ENCODE measurements around the gene SLC4A4. TPM values are rescaled to one million over a fixed set of nuclear protein-coding genes. Genes with fewer than 3 reads are reported as not detected.

SLC4A4 gene
- total RNA-seq, 2 donors from 2014 or later: 48.3 to 89.2 TPM

DNA sequence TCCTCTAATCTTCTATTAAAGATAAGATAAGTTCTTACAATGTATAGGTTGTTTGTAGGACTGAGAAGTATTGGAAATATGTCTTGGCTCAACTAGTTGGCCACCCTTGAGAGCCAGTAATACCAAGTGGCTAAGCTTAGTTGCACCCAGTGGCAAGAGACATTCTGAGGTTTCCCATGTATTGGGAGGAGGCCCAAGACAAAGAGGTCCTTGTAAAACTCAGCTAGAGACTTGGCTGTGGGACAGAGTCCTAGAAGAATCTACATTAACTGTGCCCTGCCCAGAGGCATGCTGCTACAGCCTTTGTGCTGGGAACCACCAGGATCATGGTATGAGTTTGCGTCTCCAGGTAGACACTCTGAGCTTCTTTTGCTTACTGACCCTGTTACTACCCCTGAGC, 41.9 kb upstream of the SLC4A4 start:
- TF ChIP-seq POLR2A (IDR thresholded peaks at IDR 0.05) (no peak), POLR2AphosphoS5 (IDR thresholded peaks at IDR 0.05) (peak; percentile 48)
- TF ChIP-seq, protein P1, sequence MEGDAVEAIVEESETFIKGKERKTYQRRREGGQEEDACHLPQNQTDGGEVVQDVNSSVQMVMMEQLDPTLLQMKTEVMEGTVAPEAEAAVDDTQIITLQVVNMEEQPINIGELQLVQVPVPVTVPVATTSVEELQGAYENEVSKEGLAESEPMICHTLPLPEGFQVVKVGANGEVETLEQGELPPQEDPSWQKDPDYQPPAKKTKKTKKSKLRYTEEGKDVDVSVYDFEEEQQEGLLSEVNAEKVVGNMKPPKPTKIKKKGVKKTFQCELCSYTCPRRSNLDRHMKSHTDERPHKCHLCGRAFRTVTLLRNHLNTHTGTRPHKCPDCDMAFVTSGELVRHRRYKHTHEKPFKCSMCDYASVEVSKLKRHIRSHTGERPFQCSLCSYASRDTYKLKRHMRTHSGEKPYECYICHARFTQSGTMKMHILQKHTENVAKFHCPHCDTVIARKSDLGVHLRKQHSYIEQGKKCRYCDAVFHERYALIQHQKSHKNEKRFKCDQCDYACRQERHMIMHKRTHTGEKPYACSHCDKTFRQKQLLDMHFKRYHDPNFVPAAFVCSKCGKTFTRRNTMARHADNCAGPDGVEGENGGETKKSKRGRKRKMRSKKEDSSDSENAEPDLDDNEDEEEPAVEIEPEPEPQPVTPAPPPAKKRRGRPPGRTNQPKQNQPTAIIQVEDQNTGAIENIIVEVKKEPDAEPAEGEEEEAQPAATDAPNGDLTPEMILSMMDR (IDR thresholded peaks at IDR 0.05): no peak
- Histone ChIP-seq H3K9me3 (no peaks in the 10 kb centered on the region), H3K27me3 (replicated peaks; ENCODE audit: insufficient read depth) (no peaks in the 10 kb centered on the region), H3K4me1 (replicated peaks) (no peaks in the 10 kb centered on the region), H3K27ac (no peak overlapping the region), H3K36me3 (no peaks in the 10 kb centered on the region), H3K4me3 (no peak overlapping the region)
- peak; percentile 55 for DNase-seq (ENCODE audit: low spot score)
- 40% methylated on average over 1 of the region's 1 CpG for WGBS
- intact Hi-C loops (cut with DNase I): no loop called here

DNA sequence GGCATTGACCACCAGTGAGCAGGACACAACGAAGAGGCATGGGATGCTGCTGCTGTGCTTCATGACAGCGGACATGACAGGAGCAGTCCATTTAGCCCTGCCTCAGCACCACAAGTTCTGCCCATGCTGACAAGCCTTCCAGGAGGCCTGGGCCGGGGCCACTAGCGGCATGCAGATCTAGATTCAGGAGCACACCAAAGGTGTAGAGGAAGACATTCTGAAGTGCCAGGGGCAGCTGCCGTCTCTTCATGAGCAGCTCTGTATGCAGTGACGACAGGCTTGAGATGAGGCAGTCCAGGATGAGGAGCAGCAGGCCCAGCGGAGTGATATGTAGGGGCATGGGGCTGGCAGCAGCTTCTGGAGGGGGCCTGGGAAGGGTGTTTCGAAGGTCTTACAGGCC, 38.5 kb upstream of the SLC4A4 start:
- H3K36me3 ChIP-seq: no peaks in the 10 kb centered on the region
- H3K4me1 ChIP-seq (replicated peaks): no peaks in the 10 kb centered on the region
- intact Hi-C loops (cut with DNase I): no loop called here
- WGBS: 94% methylated on average over 8 of the region's 8 CpGs
- H3K27me3 ChIP-seq (replicated peaks; ENCODE audit: insufficient read depth): no peaks in the 10 kb centered on the region
- no peak overlapping the region for H3K4me3 ChIP-seq
- no peak for DNase-seq (ENCODE audit: low spot score)
- no peak overlapping the region for H3K27ac ChIP-seq
- TF ChIP-seq, protein P1 (IDR thresholded peaks at IDR 0.05): no peak
- TF ChIP-seq POLR2A (IDR thresholded peaks at IDR 0.05) (no peak), POLR2AphosphoS5 (IDR thresholded peaks at IDR 0.05) (no peak)
- H3K9me3 ChIP-seq: no peaks in the 10 kb centered on the region

DNA sequence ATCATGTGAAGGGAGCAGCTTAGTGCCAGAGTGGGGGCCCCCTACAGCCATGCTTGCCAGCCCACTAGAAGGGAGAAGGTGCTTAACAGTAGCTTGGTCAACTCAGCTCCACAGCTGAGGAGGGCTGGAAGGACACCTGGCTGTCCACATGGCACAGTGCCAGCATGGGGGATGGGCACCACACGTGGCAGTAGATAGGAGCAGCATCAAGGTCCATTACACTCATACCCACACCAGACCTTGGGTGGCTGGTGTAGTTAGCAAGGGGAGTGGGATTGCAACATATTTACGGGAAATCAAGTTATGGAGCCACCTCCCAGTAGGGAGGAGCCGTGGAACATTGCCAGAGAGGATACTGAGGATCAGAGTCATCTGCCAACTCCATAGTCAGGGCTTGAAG, 37.9 kb upstream of the SLC4A4 start:
- intact Hi-C loops (cut with DNase I): no loop called here
- H3K27ac ChIP-seq: no peak overlapping the region
- no peak for DNase-seq (ENCODE audit: low spot score)
- H3K4me1 ChIP-seq (replicated peaks): no peaks in the 10 kb centered on the region
- TF ChIP-seq POLR2AphosphoS5 (IDR thresholded peaks at IDR 0.05) (no peak), POLR2A (IDR thresholded peaks at IDR 0.05) (no peak)
- TF ChIP-seq, protein P1 (IDR thresholded peaks at IDR 0.05): no peak
- H3K4me3 ChIP-seq: no peak overlapping the region
- H3K27me3 ChIP-seq (replicated peaks; ENCODE audit: insufficient read depth): no peaks in the 10 kb centered on the region
- H3K36me3 ChIP-seq: no peaks in the 10 kb centered on the region
- H3K9me3 ChIP-seq: no peaks in the 10 kb centered on the region
- WGBS: 86% methylated on average over 3 of the region's 3 CpGs

DNA sequence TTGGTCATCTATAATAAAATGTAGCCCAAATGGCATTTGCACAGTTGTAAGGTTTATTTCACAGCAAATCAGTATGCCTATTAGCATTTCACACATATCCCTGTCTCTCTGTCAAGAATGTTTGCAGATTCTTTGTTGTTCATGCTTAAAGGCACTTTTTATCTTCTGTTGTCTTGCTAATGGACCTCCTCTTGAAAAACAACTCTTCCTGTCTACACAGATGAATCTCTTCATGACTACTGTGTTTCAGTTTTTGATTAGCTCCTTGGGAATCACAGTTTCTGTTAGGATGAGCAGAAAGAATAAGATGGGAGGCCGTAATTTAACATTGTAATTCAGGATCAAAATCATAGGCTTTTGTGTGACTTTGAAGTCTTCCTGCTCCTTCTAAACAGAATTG, 35.5 kb upstream of the SLC4A4 start:
- 88% methylated on average over 1 of the region's 1 CpG for WGBS
- TF ChIP-seq, protein P1 (IDR thresholded peaks at IDR 0.05): no peak
- TF ChIP-seq POLR2AphosphoS5 (IDR thresholded peaks at IDR 0.05) (no peak), POLR2A (IDR thresholded peaks at IDR 0.05) (no peak)
- no peak overlapping the region for H3K27ac ChIP-seq

DNA sequence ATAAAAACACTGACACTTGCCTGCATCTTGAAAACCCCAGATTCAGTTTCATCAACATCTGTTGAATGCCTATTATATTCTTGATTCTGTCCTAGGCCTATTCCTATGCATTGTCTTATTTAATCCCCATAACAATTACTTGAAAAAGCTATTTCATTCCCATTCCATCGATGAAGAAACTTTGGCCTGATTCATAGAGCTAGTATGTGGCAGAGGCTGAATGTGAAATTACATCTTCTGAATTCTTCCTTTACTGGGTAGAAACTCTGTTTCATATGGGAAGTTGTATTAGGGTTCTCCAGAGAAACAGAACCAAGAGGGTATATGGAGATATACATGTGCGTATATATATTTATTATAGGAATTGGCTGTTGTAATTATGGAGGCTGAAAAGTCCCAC, 35.0 kb upstream of the SLC4A4 start:
- Histone ChIP-seq H3K4me3 (no peak overlapping the region), H3K36me3 (no peaks in the 10 kb centered on the region), H3K9me3 (no peaks in the 10 kb centered on the region), H3K27me3 (replicated peaks; ENCODE audit: insufficient read depth) (no peaks in the 10 kb centered on the region), H3K27ac (no peak overlapping the region), H3K4me1 (replicated peaks) (no peaks in the 10 kb centered on the region)
- 89% methylated on average over 2 of the region's 2 CpGs for WGBS
- TF ChIP-seq POLR2AphosphoS5 (IDR thresholded peaks at IDR 0.05) (no peak), POLR2A (IDR thresholded peaks at IDR 0.05) (no peak)
- TF ChIP-seq, protein P1 (IDR thresholded peaks at IDR 0.05): no peak
- intact Hi-C loops (cut with DNase I): no loop called here
- DNase-seq (ENCODE audit: low spot score): no peak

More for the DNA sequence above, 35.5 kb upstream of the SLC4A4 start:
- Histone ChIP-seq H3K4me1 (replicated peaks) (no peaks in the 10 kb centered on the region), H3K9me3 (no peaks in the 10 kb centered on the region), H3K4me3 (no peak overlapping the region), H3K27me3 (replicated peaks; ENCODE audit: insufficient read depth) (no peaks in the 10 kb centered on the region), H3K36me3 (no peaks in the 10 kb centered on the region)
- DNase-seq (ENCODE audit: low spot score): no peak
- intact Hi-C loops (cut with DNase I): no loop called here
